ENCODE results near the gene PACS2. TPM values are rescaled to one million over a fixed set of nuclear protein-coding genes. Genes with fewer than 3 reads are reported as not detected.
A peak's percentile ranks its signal among the peaks of the same experiment; 100 is the strongest.

PACS2 gene
- total RNA-seq, 2 donors from 2014 or later = 117 to 121 TPM

DNA sequence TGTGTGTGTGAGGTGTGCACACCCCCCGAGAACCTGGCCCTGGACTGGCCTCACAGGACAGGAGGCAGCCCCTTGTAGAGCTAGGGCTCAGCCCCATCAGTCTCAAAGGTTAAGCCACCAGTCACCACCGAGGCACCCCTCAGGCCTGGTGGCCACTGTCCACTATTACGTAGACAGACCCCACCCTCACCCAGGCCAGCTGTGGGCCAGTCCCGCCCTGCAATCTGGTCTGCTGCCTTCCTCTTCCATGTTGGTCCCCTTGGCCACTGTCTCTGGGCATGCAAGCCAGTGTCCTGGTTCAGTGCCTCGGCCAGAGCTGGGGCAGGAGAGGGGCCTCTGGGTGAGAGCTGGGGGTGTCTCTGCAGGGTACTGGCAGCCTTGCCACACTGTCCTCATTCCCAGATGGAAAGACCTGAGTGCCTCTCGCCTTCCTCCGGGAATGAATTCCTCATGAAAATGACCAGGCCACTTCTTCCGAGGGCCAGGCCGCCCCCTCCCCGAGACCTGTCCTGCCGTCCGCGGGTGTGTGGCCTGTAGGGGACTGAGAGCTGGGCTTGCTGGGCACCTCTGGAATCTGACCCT, 82.9 kb downstream of the PACS2 start:
- no peak for DNase-seq
- Histone ChIP-seq H3K4me1 (ENCODE audit: control insufficient read depth, insufficient read depth, low read length) (no peaks in the 10 kb centered on the region), H3K27me3 (ENCODE audit: control insufficient read depth, insufficient read depth, low read length, poor library complexity, severe bottlenecking) (no peaks in the 10 kb centered on the region), H3K4me3 (ENCODE audit: low read length) (peak overlapping the region; percentile 80), H3K9ac (ENCODE audit: extremely low read depth, low read length, poor library complexity, severe bottlenecking) (peak overlapping the region; percentile 38), H3K9me3 (ENCODE audit: control insufficient read depth, low read length) (peaks cover 25% of the 10 kb centered on the region), H3K27ac (ENCODE audit: low read depth, low read length) (no peak overlapping the region), H3K36me3 (ENCODE audit: control insufficient read depth, insufficient read depth, low read length) (peaks cover 23% of the 10 kb centered on the region)
- 91 to 93% methylated on average over 7 to 13 of the region's 13 CpGs for WGBS, 2 experiments (ENCODE audit: insufficient coverage in 1 of 2, insufficient read length in 1 of 2)
- H3K27ac Mint-ChIP-seq = no peak overlapping the region
- H3K4me1 Mint-ChIP-seq = no peaks in the 10 kb centered on the region
- TF ChIP-seq, protein P1, sequence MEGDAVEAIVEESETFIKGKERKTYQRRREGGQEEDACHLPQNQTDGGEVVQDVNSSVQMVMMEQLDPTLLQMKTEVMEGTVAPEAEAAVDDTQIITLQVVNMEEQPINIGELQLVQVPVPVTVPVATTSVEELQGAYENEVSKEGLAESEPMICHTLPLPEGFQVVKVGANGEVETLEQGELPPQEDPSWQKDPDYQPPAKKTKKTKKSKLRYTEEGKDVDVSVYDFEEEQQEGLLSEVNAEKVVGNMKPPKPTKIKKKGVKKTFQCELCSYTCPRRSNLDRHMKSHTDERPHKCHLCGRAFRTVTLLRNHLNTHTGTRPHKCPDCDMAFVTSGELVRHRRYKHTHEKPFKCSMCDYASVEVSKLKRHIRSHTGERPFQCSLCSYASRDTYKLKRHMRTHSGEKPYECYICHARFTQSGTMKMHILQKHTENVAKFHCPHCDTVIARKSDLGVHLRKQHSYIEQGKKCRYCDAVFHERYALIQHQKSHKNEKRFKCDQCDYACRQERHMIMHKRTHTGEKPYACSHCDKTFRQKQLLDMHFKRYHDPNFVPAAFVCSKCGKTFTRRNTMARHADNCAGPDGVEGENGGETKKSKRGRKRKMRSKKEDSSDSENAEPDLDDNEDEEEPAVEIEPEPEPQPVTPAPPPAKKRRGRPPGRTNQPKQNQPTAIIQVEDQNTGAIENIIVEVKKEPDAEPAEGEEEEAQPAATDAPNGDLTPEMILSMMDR (conservative IDR thresholded peaks at IDR 0.05) = no peak
- peak overlapping the region; percentile 59 for H3K4me3 Mint-ChIP-seq
- H3K36me3 Mint-ChIP-seq (ENCODE audit: low read depth) = peaks cover 45% of the 10 kb centered on the region
- H3K27me3 Mint-ChIP-seq (ENCODE audit: insufficient read depth) = peaks cover 20% of the 10 kb centered on the region
- peaks cover 40% of the 10 kb centered on the region for H3K9me3 Mint-ChIP-seq

DNA sequence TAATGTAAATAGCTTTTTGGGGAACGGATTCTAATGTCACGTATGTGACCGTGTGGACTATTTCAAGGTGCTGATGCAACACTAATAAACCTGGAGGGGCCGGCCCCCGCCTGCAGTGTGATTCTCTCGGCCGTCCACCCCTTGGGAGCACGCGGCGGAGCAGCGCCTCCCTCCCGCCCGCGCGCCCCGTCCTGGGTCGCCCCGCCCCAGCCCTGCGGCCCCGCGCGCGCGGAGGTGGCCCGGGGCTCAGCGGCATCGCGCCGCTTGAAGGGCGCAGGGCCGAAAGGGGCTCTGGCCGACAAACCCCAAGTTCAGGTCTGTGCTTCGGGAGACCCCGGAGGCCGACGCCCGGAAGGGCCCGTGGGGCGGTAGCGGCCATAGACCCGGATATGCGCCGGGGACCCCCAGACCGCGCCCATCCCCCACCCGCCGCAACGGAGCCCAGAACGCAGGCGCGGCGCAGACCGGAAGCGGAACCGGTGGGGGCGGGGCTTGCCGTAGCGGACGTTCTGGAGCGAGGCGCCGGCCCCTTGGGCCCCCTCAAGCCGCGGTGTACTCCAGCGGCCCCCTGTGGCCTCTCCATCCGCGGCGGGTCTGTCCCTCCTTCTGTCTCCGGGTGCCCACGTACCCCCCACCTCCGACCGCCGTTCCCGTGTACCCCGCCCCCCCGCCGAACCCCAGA, 83.6 kb downstream of the PACS2 start, which contains the start of gene TEX22:
TSS of gene TEX22 (plus strand) at position 495 of the 682 bp plus-strand sequence. CDS start 803 bp downstream, outside the sequence.
- peak; percentile 92 for DNase-seq
- H3K27me3 Mint-ChIP-seq (ENCODE audit: insufficient read depth) = peaks cover 25% of the 10 kb centered on the region
- H3K4me1 Mint-ChIP-seq = no peaks in the 10 kb centered on the region
- WGBS, 2 experiments (ENCODE audit: insufficient coverage in 1 of 2, insufficient read length in 1 of 2) = 11 to 42% methylated on average over 15 to 77 of the region's 77 CpGs
- H3K9me3 Mint-ChIP-seq = peaks cover 47% of the 10 kb centered on the region
- TF ChIP-seq, protein P1 (conservative IDR thresholded peaks at IDR 0.05) = no peak
- no peak within 1 kb of the TSS for H3K27ac Mint-ChIP-seq
- H3K4me3 ChIP-seq (ENCODE audit: low read length) = peak within 1 kb of the TSS; percentile 80
- H3K4me3 Mint-ChIP-seq = peak within 1 kb of the TSS; percentile 59
- no peaks in the 10 kb centered on the region for H3K27me3 ChIP-seq (ENCODE audit: control insufficient read depth, insufficient read depth, low read length, poor library complexity, severe bottlenecking)
- H3K9ac ChIP-seq (ENCODE audit: extremely low read depth, low read length, poor library complexity, severe bottlenecking) = peak within 1 kb of the TSS; percentile 38
- H3K9me3 ChIP-seq (ENCODE audit: control insufficient read depth, low read length) = peaks cover 25% of the 10 kb centered on the region
- H3K36me3 ChIP-seq (ENCODE audit: control insufficient read depth, insufficient read depth, low read length) = peaks cover 23% of the 10 kb centered on the region
- no peak within 1 kb of the TSS for H3K27ac ChIP-seq (ENCODE audit: low read depth, low read length)
- H3K4me1 ChIP-seq (ENCODE audit: control insufficient read depth, insufficient read depth, low read length) = no peaks in the 10 kb centered on the region
- H3K36me3 Mint-ChIP-seq (ENCODE audit: low read depth) = peaks cover 40% of the 10 kb centered on the region

DNA sequence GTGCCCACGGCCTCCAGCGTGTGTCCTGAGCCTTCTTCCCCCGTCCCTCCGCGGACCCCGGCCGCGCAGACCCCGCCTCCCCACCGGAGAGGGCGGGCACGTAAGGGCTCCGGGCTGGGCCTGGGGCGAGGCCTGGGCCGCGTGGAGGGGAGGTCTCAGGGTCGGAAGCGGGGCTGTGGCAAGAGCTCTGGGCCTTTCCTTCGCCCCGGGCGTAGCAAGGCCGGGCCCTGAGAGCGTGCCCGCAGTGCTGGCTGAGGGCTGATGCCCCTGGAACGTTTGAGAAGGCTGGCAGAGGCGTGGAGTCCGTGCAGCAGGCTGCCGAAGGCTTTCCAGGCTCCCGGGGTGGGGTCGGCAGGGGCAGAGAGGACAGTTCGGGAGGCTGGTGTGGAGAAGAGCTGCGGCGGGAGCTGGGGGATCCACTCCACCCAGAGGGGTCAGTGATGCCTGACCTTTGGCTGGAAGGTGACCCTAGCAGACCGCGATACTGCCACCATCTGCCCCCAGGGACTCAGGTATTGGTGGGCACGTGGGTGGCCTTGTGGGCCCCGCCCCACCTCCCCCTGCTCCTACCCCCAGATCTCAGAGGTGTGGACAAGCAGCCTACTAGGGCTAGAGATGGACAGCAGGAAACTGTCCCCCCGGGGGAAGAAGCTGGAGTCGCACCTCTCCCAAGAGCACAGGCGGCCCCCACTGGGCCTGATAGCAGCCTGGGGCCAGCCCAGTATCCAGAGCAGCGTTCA, 84.3 kb downstream of the PACS2 start:
- no peaks in the 10 kb centered on the region for H3K4me1 Mint-ChIP-seq

More for the DNA sequence above, 84.3 kb downstream of the PACS2 start:
- Mint-ChIP-seq H3K27me3 (ENCODE audit: insufficient read depth) (peaks cover 30% of the 10 kb centered on the region), H3K27ac (no peak overlapping the region), H3K36me3 (ENCODE audit: low read depth) (peaks cover 37% of the 10 kb centered on the region), H3K9me3 (peaks cover 53% of the 10 kb centered on the region), H3K4me3 (peak overlapping the region; percentile 59)
- Histone ChIP-seq H3K27me3 (ENCODE audit: control insufficient read depth, insufficient read depth, low read length, poor library complexity, severe bottlenecking) (no peaks in the 10 kb centered on the region), H3K36me3 (ENCODE audit: control insufficient read depth, insufficient read depth, low read length) (peaks cover 23% of the 10 kb centered on the region), H3K27ac (ENCODE audit: low read depth, low read length) (no peak overlapping the region), H3K9ac (ENCODE audit: extremely low read depth, low read length, poor library complexity, severe bottlenecking) (peak overlapping the region; percentile 38), H3K9me3 (ENCODE audit: control insufficient read depth, low read length) (peaks cover 28% of the 10 kb centered on the region), H3K4me3 (ENCODE audit: low read length) (peak overlapping the region; percentile 80), H3K4me1 (ENCODE audit: control insufficient read depth, insufficient read depth, low read length) (no peaks in the 10 kb centered on the region)
- no peak for DNase-seq
- TF ChIP-seq, protein P1 (conservative IDR thresholded peaks at IDR 0.05) = no peak
- 50 to 65% methylated on average over 13 to 41 of the region's 41 CpGs for WGBS, 2 experiments (ENCODE audit: insufficient coverage in 1 of 2, insufficient read length in 1 of 2)
